Immature natural killer cell (primary cell): ENCODE results near the gene EIF3L. TPM values are rescaled to one million over a fixed set of nuclear protein-coding genes. Genes with fewer than 3 reads are reported as not detected.

ENCODE experiments used
- DNase-seq, 3 donors: peaks; one replicate each; pipeline ENCODE4 v3.0.0; 2022; ENCODE audit warnings: mixed read lengths in 1 of 3
- H3K27ac Mint-ChIP-seq, 6 donors: one replicate each; pipeline ENCODE4 v1.8.0; 2020; ENCODE audit warnings: mixed read lengths in 6 of 6, mild to moderate bottlenecking in 5 of 6, inconsistent platforms in 4 of 6, moderate library complexity in 3 of 6
- H3K27me3 Mint-ChIP-seq, 3 donors: one replicate each; pipeline ENCODE4 v1.8.0; 2020 to 2021; ENCODE audit warnings: low read depth in 3 of 3, mild to moderate bottlenecking in 3 of 3, mixed read lengths in 3 of 3, moderate library complexity in 3 of 3, inconsistent platforms in 1 of 3
- H3K36me3 Mint-ChIP-seq, 3 donors: one replicate each; pipeline ENCODE4 v1.8.0; 2020; ENCODE audit warnings: mixed read lengths in 3 of 3, inconsistent platforms in 2 of 3, mild to moderate bottlenecking in 2 of 3
- H3K4me1 Mint-ChIP-seq, 2 donors: one replicate each; pipeline ENCODE4 v1.8.0; 2020; ENCODE audit warnings: inconsistent platforms in 2 of 2, mild to moderate bottlenecking in 2 of 2, mixed read lengths in 2 of 2, moderate library complexity in 1 of 2
- H3K4me3 Mint-ChIP-seq, 5 donors: one replicate each; pipeline ENCODE4 v1.8.0; 2020; ENCODE audit warnings: mild to moderate bottlenecking in 5 of 5, mixed read lengths in 5 of 5, inconsistent platforms in 3 of 5, moderate library complexity in 3 of 5
- H3K9me3 Mint-ChIP-seq, 6 donors: one replicate each; pipeline ENCODE4 v1.8.0; 2020; ENCODE audit warnings: mild to moderate bottlenecking in 6 of 6, mixed read lengths in 6 of 6, inconsistent platforms in 4 of 6, moderate library complexity in 3 of 6
- polyA plus RNA-seq, 3 donors: library from polyadenylated mRNA; unstranded; fragments of 300-500 nt; fragmentation: Illumina TruSeq; gene quantifications; one replicate each; pipeline ENCODE4 v1.2.3, GENCODE V29; 2021

Gene EIF3L
- polyA plus RNA-seq, 3 donors from 2014 or later: 167 to 215 (median 185) TPM

GRCh38 chr22:37933711-37934376 is 84.6 kb downstream of the EIF3L start:
- DNase-seq: peak; percentile 64 to 66 (median 65)
- Mint-ChIP-seq H3K4me1 (peaks cover 8 to 10% of the 10 kb centered on the region in 2 donors), H3K27me3 (peaks cover 0 to 3% (median 0%) of the 10 kb centered on the region in 3 donors), H3K36me3 (peaks cover 0 to 10% (median 6%) of the 10 kb centered on the region in 3 donors), H3K9me3 (no peaks in the 10 kb centered on the region), H3K27ac (peak overlapping the region in 3 of 6 donors; percentile 31 to 64 (median 45)), H3K4me3 (no peak overlapping the region)

Other genes starting within 250 kb of the EIF3L start
- gene GGA1, start 240.6 kb upstream of the EIF3L start, polyA plus RNA-seq: 10 to 100 TPM; 21.3 to 29.6 (median 25.3) TPM
- 10 to 100 TPM; 12.6 to 41.2 (median 21.2) TPM for gene SH3BP1, start 209.8 kb upstream of the EIF3L start, polyA plus RNA-seq
- 10 to 100 TPM in 1 of 3 donors, 1 to 10 TPM in 2; 2.2 to 13.2 (median 7.7) TPM for gene PDXP, start 190.7 kb upstream of the EIF3L start, polyA plus RNA-seq
- 100 to 1,000 TPM; 416 to 572 (median 473) TPM for gene LGALS1, start 173.8 kb upstream of the EIF3L start, polyA plus RNA-seq
- gene NOL12, start 163.1 kb upstream of the EIF3L start, polyA plus RNA-seq: 10 to 100 TPM; 34.6 to 59.3 (median 42.3) TPM
- gene TRIOBP, start 152.4 kb upstream of the EIF3L start, polyA plus RNA-seq: 10 to 100 TPM; 15.0 to 22.4 (median 20.8) TPM
- under 1 TPM in 2 of 3 donors, not detected in 1; 0.64 to 0.71 TPM for gene GCAT, start 41.5 kb upstream of the EIF3L start, polyA plus RNA-seq
- gene GALR3, start 26.0 kb upstream of the EIF3L start, polyA plus RNA-seq: not detected
- 10 to 100 TPM in 2 of 3 donors, 1 to 10 TPM in 1; 6.2 to 15.8 (median 12.4) TPM for gene ANKRD54, start 5.1 kb upstream of the EIF3L start, polyA plus RNA-seq
- gene MICALL1, start 56.9 kb downstream of the EIF3L start, polyA plus RNA-seq: 1 to 10 TPM; 1.3 to 5.8 (median 2.1) TPM
- gene C22orf23, start 104.2 kb downstream of the EIF3L start, polyA plus RNA-seq: not detected
- 100 to 1,000 TPM; 181 to 275 (median 203) TPM for gene POLR2F, start 104.3 kb downstream of the EIF3L start, polyA plus RNA-seq
- not detected for gene SOX10, start 135.1 kb downstream of the EIF3L start, polyA plus RNA-seq
- gene PICK1, start 208.0 kb downstream of the EIF3L start, polyA plus RNA-seq: 10 to 100 TPM in 1 of 3 donors, 1 to 10 TPM in 1, under 1 TPM in 1; 0.12 to 11.1 (median 6.0) TPM
- gene SLC16A8, start 234.8 kb downstream of the EIF3L start, polyA plus RNA-seq: under 1 TPM in 1 of 3 donors, not detected in 2; 0.42 TPM